Activated CD4-positive, alpha-beta T cell treated with anti-CD3 and anti-CD28 coated beads, Interleukin-2, amount 50 U/mL, for 1 hour (primary cell): ENCODE results near the gene APBA2.
A peak's percentile ranks its signal among the peaks of the same experiment; 100 is the strongest.

Experiments used
- DNase-seq: peaks from one replicate; pipeline ENCODE4 v3.0.0-alpha.2; 2020

The APBA2 gene

GRCh38 chr15:29127506-29128430, 242.0 kb downstream of the APBA2 start:
- no peak for DNase-seq

- no peak for DNase-seq
Observed at GRCh38 chr15:29128671-29129070, 242.9 kb downstream of the APBA2 start.

GRCh38 chr15:29129221-29129620, 243.4 kb downstream of the APBA2 start:
- no peak for DNase-seq

- DNase-seq: no peak
Observed at GRCh38 chr15:29129926-29130325, 244.2 kb downstream of the APBA2 start.

- DNase-seq: no peak
Observed at GRCh38 chr15:29130476-29130875, 244.7 kb downstream of the APBA2 start.

- DNase-seq: no peak
Observed at GRCh38 chr15:29130951-29131839, 245.4 kb downstream of the APBA2 start.

- DNase-seq: no peak
Observed at GRCh38 chr15:29131840-29132420, 246.2 kb downstream of the APBA2 start.

- DNase-seq: no peak
Observed at GRCh38 chr15:29132735-29133181, 247.0 kb downstream of the APBA2 start.

- no peak for DNase-seq
Observed at GRCh38 chr15:29133321-29133720, 247.5 kb downstream of the APBA2 start.

- no peak for DNase-seq
Observed at GRCh38 chr15:29133791-29134190, 248.0 kb downstream of the APBA2 start.

- no peak for DNase-seq
Observed at GRCh38 chr15:29134239-29134638, 248.5 kb downstream of the APBA2 start.

GRCh38 chr15:29134641-29135308, 249.0 kb downstream of the APBA2 start:
- DNase-seq: no peak

- no peak for DNase-seq
Observed at GRCh38 chr15:29135309-29135657, 249.5 kb downstream of the APBA2 start.

- no peak for DNase-seq
Observed at GRCh38 chr15:29135702-29136646, 250.2 kb downstream of the APBA2 start.

GRCh38 chr15:29138260-29138659, 252.5 kb downstream of the APBA2 start:
- DNase-seq: no peak

GRCh38 chr15:29139072-29139471, 253.3 kb downstream of the APBA2 start:
- DNase-seq: no peak

- peak; percentile 56 for DNase-seq
Observed at GRCh38 chr15:29139540-29140459, 254.0 kb downstream of the APBA2 start.

- no peak for DNase-seq
Observed at GRCh38 chr15:29140475-29141307, 254.9 kb downstream of the APBA2 start.
